Measurements from ENCODE around the gene NFIB. TPM values are rescaled to one million over a fixed set of nuclear protein-coding genes. Genes with fewer than 3 reads are reported as not detected.

The NFIB gene
- total RNA-seq, 1 donor: 12.1 TPM

DNA sequence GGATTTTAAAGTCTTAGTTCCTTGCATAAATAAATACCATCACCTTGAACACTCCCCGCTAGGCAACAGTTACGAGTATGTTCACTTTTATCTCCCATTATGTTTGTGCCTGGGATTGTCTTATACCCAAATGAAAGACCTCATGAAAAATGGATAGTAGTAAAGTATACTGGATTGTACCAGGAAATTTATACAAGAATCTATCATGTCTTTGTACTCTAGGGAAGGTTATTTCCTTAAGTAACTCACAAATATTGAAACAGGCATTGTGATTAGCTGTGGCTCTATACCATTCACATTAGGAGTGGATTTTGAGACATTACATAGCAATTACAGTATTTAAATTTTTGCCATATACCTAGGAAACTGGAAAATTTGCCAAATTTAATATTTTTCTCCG is 24.0 kb downstream of the NFIB start:
- no peak overlapping the region for H3K4me3 ChIP-seq (ENCODE audit: low read depth, low read length)
- no peak for DNase-seq (ENCODE audit: low read depth)
- TF ChIP-seq, protein P1, sequence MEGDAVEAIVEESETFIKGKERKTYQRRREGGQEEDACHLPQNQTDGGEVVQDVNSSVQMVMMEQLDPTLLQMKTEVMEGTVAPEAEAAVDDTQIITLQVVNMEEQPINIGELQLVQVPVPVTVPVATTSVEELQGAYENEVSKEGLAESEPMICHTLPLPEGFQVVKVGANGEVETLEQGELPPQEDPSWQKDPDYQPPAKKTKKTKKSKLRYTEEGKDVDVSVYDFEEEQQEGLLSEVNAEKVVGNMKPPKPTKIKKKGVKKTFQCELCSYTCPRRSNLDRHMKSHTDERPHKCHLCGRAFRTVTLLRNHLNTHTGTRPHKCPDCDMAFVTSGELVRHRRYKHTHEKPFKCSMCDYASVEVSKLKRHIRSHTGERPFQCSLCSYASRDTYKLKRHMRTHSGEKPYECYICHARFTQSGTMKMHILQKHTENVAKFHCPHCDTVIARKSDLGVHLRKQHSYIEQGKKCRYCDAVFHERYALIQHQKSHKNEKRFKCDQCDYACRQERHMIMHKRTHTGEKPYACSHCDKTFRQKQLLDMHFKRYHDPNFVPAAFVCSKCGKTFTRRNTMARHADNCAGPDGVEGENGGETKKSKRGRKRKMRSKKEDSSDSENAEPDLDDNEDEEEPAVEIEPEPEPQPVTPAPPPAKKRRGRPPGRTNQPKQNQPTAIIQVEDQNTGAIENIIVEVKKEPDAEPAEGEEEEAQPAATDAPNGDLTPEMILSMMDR (IDR thresholded peaks at IDR 0.05; ENCODE audit: insufficient read depth, low read depth, low read length): no peak

DNA sequence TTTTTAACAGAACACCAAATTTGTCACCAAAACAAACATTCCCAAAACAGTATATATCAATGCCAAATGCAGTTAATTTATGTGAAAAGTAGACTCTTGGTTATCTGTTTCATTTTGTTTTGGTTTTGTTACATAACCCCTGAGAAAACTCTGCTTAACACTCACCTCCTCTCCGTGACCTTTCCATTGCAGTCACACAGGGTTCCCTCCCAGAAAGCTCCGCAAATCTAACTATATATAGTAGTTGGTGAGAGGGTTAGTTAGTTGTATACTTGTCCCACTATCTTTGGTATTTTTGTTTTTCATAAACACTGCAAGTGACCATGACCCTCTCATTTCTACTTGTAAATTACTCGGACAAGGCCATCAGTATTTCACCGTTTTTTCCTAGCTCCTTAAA is 25.5 kb downstream of the NFIB start:
- TF ChIP-seq, protein P1 (IDR thresholded peaks at IDR 0.05; ENCODE audit: insufficient read depth, low read depth, low read length): no peak
- H3K4me3 ChIP-seq (ENCODE audit: low read depth, low read length): no peak overlapping the region
- DNase-seq (ENCODE audit: low read depth): no peak

DNA sequence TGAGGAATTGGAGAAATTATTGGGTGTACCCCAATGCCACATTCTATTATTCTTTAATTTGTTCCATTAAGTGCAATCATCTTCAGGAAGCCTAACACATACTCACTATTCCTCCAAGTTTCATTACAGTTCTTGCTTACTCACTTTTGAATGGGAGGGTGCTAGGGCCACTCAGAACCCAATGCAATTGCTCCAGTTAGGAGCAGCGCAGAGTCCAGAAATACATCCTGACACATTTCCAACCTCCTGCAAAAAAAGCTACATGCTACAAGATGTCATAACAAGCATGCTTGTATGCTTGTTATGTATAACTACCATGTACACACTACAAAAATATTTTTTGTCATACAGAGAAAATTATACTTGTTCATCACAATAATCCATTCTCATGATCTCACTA is 27.8 kb downstream of the NFIB start:
- no peak overlapping the region for H3K4me3 ChIP-seq (ENCODE audit: low read depth, low read length)
- no peak for DNase-seq (ENCODE audit: low read depth)
- TF ChIP-seq, protein P1 (IDR thresholded peaks at IDR 0.05; ENCODE audit: insufficient read depth, low read depth, low read length): no peak

DNA sequence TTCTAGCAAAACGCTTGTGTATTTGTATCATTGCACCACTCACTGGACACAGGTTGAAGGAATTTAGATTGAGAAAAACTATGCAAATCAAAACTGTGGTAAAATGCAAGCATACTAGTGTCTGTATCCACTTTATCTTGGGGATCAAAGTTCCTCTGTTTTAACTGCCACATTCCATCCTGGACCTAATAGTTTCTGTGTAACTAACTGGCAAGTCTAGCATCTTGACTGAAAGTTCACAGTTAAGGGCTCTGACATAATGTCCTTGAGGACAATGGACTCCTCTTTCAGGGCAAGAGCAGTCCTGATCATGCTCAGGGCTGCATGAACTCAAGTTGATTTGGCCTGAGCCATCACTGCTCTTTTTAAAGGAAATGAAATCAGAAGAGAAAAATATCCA is 30.7 kb downstream of the NFIB start:
- H3K4me3 ChIP-seq (ENCODE audit: low read depth, low read length): no peak overlapping the region
- TF ChIP-seq, protein P1 (IDR thresholded peaks at IDR 0.05; ENCODE audit: insufficient read depth, low read depth, low read length): no peak
- no peak for DNase-seq (ENCODE audit: low read depth)

DNA sequence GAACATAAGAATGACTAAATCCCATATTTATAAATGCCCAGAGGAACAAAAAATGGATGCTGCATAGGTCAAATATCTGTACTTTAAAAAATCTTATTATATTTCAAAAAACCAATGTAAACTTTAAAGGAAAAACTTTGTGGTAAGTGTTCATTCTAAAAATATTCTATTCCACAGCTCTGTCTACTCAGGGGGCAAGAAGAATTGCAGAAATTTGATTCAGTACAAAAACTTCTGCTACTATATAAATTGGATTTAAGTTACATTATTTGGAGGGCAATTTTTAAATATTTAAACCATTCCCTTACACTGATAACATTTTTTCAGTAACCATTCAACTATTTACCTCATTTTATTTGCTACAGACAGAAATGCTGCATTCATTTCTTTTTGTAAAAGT is 32.1 kb downstream of the NFIB start:
- DNase-seq (ENCODE audit: low read depth): no peak
- TF ChIP-seq, protein P1 (IDR thresholded peaks at IDR 0.05; ENCODE audit: insufficient read depth, low read depth, low read length): no peak

DNA sequence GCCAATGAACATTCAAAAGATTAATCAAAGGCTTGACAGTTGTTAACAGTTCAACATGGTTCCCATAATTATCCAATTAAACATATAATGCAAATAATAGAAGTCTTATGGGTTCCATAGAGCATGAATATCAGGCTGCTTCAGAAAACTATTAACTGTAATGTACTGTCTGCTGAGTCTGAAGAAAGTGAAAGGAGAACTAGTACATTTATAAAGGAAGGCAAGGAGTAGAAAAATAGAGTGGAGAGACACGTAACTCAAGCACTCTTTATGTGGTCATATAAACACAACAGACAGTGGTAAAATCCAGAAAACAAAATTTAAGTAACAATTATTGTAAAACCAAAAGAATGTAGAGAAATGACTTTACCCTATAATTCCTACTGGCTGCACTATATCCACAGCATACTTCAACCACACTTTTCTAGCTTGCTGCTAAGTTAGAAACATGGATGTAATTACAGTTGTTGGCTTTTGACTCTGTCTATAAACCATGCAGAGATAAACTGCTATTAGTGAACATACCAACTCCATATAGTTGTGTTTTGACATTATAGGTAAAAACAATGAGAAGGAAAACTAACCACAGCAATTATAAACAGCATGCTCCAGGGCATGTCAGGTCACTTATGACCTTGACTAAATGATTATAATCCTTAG is 32.7 kb downstream of the NFIB start:
- TF ChIP-seq, protein P1 (IDR thresholded peaks at IDR 0.05; ENCODE audit: insufficient read depth, low read depth, low read length): no peak
- no peak overlapping the region for H3K4me3 ChIP-seq (ENCODE audit: low read depth, low read length)
- DNase-seq (ENCODE audit: low read depth): peak; percentile 65

More for the DNA sequence above, 32.1 kb downstream of the NFIB start:
- H3K4me3 ChIP-seq (ENCODE audit: low read depth, low read length): no peak overlapping the region

DNA sequence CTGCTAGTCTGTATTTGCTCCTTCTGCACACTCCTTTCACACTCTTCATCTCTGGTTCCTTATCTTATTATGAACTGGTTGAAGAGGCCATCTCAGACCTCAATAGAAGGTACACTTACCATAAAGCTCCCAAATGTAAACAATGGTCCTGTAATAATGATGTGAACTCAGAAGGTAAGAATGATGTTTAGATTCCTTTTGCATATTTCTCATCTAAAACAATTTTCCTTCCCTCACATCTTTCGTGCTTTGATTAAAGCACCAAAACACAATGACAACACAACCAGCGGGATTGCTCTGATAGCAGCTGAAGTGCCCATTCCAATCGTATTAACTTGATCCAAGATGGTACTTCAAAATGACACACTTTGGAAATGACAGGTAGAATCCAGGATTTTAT is 34.3 kb downstream of the NFIB start:
- H3K4me3 ChIP-seq (ENCODE audit: low read depth, low read length): no peak overlapping the region
- DNase-seq (ENCODE audit: low read depth): no peak
- TF ChIP-seq, protein P1 (IDR thresholded peaks at IDR 0.05; ENCODE audit: insufficient read depth, low read depth, low read length): no peak
